SK-N-MC (cell line): ENCODE data around the gene NUTM2G.
"Not testable (repeated sequence)": the region's sequence is repeated elsewhere in the genome, so short reads cannot be mapped to it uniquely, and the experiment has no call there.

Source experiments
- DNase-seq: peaks from one replicate; pipeline ENCODE4 v3.0.0-alpha.2; 2011; ENCODE audit warnings: low read depth, low spot score
- H3K27ac ChIP-seq: fragments of 200-600 bp; sonication (generic); 2 replicates; pipeline ENCODE4 v1.5.1; 2016; ENCODE audit warnings: mixed run types
- H3K36me3 ChIP-seq: fragments of 200-600 bp; sonication (generic); 2 replicates; pipeline ENCODE4 v1.6.1; 2017; ENCODE audit warnings: antibody characterized with exemption, low read length, mixed read lengths; ENCODE audit not compliant: insufficient read depth
- H3K4me3 ChIP-seq: fragments of 200-600 bp; sonication (generic); 2 replicates; pipeline ENCODE4 v1.5.1; 2016
- H3K9ac ChIP-seq: fragments of 200-600 bp; sonication (generic); 2 replicates; pipeline ENCODE4 v1.8.0; 2017; ENCODE audit warnings: mixed run types, mixed read lengths; ENCODE audit not compliant: insufficient read length
- H3K9me3 ChIP-seq: fragments of 200-600 bp; sonication (generic); 2 replicates; pipeline ENCODE4 v1.6.1; 2017; ENCODE audit warnings: low read depth, mild to moderate bottlenecking, antibody characterized with exemption, low read length, moderate library complexity, mixed read lengths

Gene NUTM2G

GRCh38 chr9:96984139-96984538 lies 55.5 kb downstream of the NUTM2G start:
- H3K9ac ChIP-seq, DNase-seq, H3K27ac ChIP-seq, H3K4me3 ChIP-seq, H3K9me3 ChIP-seq, H3K36me3 ChIP-seq: not testable (repeated sequence)

GRCh38 chr9:96984887-96985286 lies 56.2 kb downstream of the NUTM2G start:
- not testable (repeated sequence) for H3K4me3 ChIP-seq, H3K9ac ChIP-seq, DNase-seq

More at GRCh38 chr9:96984887-96985286, 56.2 kb downstream of the NUTM2G start:
- not testable (repeated sequence) for H3K36me3 ChIP-seq, H3K27ac ChIP-seq, H3K9me3 ChIP-seq
